GM18951 (cell line): Measurements from ENCODE around the gene DHX40.
"Not testable (repeated sequence)": the region's sequence is repeated elsewhere in the genome, so short reads cannot be mapped to it uniquely, and the experiment has no call there.

Experiments used
- POLR2A ChIP-seq: IDR thresholded peaks from 4 replicates; pipeline ENCODE4 v1.6.1; 2011; ENCODE audit warnings: mild to moderate bottlenecking; ENCODE audit not compliant: insufficient read length, insufficient read depth; ENCODE audit errors: extremely low read depth
- in situ Hi-C: fragments of 300-500 bp; cut with MboI; formaldehyde crosslinking; loops from one replicate; pipeline ENCODE4 v1.12.0; 2022; ENCODE audit warnings: low sequenced_read_pairs, mixed read lengths, inconsistent platforms; ENCODE audit not compliant: unreplicated experiment

DHX40 gene

GRCh38 chr17:59534583-59534982 is 30.8 kb upstream of the DHX40 start:
- in situ Hi-C loops: no loop called here
- no peak for TF ChIP-seq POLR2A

DNA sequence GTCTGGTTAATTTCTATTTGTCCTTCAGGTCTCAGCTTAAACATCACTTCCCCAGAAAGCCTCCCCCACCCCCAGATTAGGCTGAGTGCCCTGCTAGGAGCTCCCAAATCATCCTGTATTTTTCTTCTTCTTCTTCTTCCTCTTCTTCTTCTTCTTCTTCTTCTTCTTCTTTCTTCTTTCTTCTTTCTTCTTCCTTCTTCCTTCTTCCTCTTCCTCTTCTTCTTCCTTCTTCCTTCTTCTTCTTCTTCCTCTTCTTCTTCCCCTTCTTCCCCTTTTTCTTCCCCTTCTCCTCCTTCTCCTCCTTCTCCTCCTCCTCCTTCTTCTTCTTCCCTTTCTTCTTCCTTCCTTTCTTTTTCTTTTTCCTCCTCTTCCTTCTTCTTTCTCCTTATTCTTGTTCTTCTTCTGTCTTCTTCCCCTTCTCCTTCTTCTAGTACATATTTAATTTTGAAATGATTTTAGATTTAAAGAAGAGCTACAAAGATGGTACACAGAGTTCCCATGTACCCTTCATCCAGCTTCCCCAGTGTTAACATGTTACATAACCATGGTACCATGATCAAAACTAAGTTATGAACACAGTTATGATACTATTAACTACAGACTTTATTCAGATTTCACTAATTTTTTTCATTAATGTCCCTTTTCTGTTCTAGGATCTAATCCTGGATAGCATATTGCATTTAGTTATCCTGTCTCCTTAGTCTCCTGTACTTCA is 27.1 kb upstream of the DHX40 start:
- no peak for TF ChIP-seq POLR2A
- in situ Hi-C loops: no loop called here

- no peak for TF ChIP-seq POLR2A
- in situ Hi-C loops: no loop called here
Measured at GRCh38 chr17:59542960-59543635, 22.3 kb upstream of the DHX40 start.

- no peak for TF ChIP-seq POLR2A
- in situ Hi-C loops: no loop called here
Measured at GRCh38 chr17:59545942-59546341, 19.5 kb upstream of the DHX40 start.

- TF ChIP-seq POLR2A: no peak
- in situ Hi-C loops: no loop called here
Measured at GRCh38 chr17:59547131-59547915, 18.1 kb upstream of the DHX40 start.

DNA sequence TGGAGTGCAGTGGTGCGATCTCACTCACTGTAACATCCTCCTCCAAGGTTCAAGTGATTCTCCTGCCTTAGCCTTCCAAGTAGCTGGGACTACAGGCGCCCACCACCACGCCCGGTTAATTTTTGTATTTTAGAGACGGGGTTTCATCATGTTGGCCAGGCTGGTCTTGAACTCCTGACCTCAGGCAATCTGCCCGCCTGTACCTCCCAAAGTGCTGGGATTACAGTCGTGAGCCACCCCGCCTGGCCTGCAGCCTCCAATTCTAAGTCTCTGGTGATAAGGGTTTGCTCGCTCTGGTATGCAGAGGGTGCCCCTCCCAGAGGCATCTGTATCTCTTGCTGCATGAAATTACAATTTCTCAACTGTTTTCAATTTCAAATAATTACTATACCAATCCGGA is 16.4 kb upstream of the DHX40 start:
- in situ Hi-C loops: not testable (repeated sequence)

- in situ Hi-C loops: no loop called here
- no peak for TF ChIP-seq POLR2A
Measured at GRCh38 chr17:59550703-59551102, 14.7 kb upstream of the DHX40 start.

- TF ChIP-seq POLR2A: no peak
- in situ Hi-C loops: no loop called here
Measured at GRCh38 chr17:59558039-59558438, 7.4 kb upstream of the DHX40 start.

GRCh38 chr17:59558953-59559352 is 6.5 kb upstream of the DHX40 start:
- in situ Hi-C loops: no loop called here
- TF ChIP-seq POLR2A: no peak

- no peak for TF ChIP-seq POLR2A
- in situ Hi-C loops: no loop called here
Measured at GRCh38 chr17:59561042-59561441, 4.4 kb upstream of the DHX40 start.

DNA sequence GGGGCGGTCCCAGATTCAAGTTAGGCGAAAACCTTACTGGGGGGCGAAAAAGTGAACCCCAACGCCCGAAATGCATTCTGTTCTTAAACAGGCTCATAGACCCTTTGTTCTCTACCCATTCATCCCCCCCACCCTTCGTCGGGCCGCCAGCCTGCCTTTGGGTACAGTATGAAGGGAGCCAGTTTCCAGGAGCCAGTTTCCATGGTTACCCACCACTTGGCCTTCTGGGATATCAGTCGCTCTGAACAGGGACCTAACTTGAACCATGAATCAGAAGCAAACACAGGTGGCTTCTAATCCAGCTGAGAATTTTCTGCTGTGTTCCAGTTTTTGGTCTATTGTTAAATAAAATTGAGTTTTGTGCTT is 532 bp downstream of the DHX40 start:
- no peak for TF ChIP-seq POLR2A
- in situ Hi-C loops: no loop called here

DNA sequence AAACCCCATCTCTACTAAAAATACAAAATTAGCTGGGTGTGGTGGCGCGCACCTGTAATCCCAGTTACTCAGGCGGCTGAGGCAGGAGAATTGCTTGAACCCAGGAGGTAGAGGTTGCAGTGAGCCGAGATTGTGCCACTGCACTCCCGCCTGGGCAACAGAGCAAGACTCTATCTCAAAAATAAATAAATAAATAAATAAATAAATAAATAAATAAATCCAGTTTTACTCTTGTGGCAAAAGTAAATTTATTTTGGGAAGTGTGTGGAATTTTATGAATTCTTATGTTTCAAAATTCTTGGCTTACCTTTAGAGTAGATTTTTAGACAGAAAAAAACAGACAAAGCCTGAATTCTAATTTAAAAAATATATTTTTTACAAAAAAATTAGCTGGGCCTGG is 3.7 kb downstream of the DHX40 start:
- in situ Hi-C loops: not testable (repeated sequence)

- no peak for TF ChIP-seq POLR2A
- in situ Hi-C loops: no loop called here
Measured at GRCh38 chr17:59572301-59572924, 7.0 kb downstream of the DHX40 start.

- in situ Hi-C loops: loop anchor here (25.0 kb wide), 1 partner anchor 378 kb away; the partner anchor contains the start of gene RNFT1
Measured at GRCh38 chr17:59584168-59584567, 18.8 kb downstream of the DHX40 start.
